CD4-positive, alpha-beta T cell treated with Interleukin-10 for 1 hour (primary cell): Measurements from ENCODE around the gene IGDCC3.

Experiments
- DNase-seq: peaks from one replicate; pipeline ENCODE4 v3.0.0-alpha.2; 2020

The IGDCC3 gene

GRCh38 chr15:65285291-65286068, 92.3 kb downstream of the IGDCC3 start:
- no peak for DNase-seq

- DNase-seq: no peak
Measured at GRCh38 chr15:65278480-65278879, 99.3 kb downstream of the IGDCC3 start.
